HEK293 (cell line): ENCODE measurements around the gene CNST.
A peak's percentile ranks its signal among the peaks of the same experiment; 100 is the strongest.

Experiments
- CTCF ChIA-PET: fragments of 350-600 bp; formaldehyde crosslinking; extraction: SDS; loops from one replicate; lab custom pipeline; 2021; ENCODE audit warnings: antibody characterized with exemption; lab: Yijun Ruan, JAX
- POLR2A ChIA-PET: fragments of 300-600 bp; formaldehyde crosslinking; extraction: SDS; loops from one replicate; lab custom pipeline; 2020; ENCODE audit warnings: antibody characterized with exemption, inconsistent platforms; lab: Yijun Ruan, JAX
- H3K27ac ChIP-seq: fragments of 200-500 bp; sonication (Bioruptor generic); 2 replicates; pipeline ENCODE4 v1.5.1; 2014; ENCODE audit warnings: low read depth, low read length, control low read depth, inconsistent platforms; ENCODE audit errors: extremely low read depth
- H3K36me3 ChIP-seq, 2 experiments: fragments of 200-500 bp in 1 of 2; sonication (Bioruptor generic) in 1 of 2; 1 replicate in 1 of 2; 2 replicates in 1 of 2; pipeline ENCODE4 v1.5.1; 2014 to 2017; ENCODE audit warnings: inconsistent platforms in 2 of 2, low read length in 2 of 2; ENCODE audit not compliant: control insufficient read depth in 2 of 2, insufficient read depth in 1 of 2
- H3K4me1 ChIP-seq: fragments of 200-500 bp; sonication (Bioruptor generic); 2 replicates; pipeline ENCODE4 v1.5.1; 2014; ENCODE audit warnings: mild to moderate bottlenecking, low read length, inconsistent platforms; ENCODE audit not compliant: control insufficient read depth, insufficient read depth
- H3K4me3 ChIP-seq: 2 replicates; pipeline ENCODE4 v1.5.1; 2011; ENCODE audit warnings: low read depth, mild to moderate bottlenecking, control low read depth, low read length, moderate library complexity
- H3K9me3 ChIP-seq: fragments of 200-500 bp; sonication (Bioruptor generic); 2 replicates; pipeline ENCODE4 v1.5.1; 2014; ENCODE audit warnings: low read depth, low read length, inconsistent platforms; ENCODE audit not compliant: control insufficient read depth, insufficient read depth
- HOXC10 ChIP-seq: sonication (generic); formaldehyde crosslinking; IDR thresholded peaks from 2 replicates; pipeline ENCODE4 v1.8.1; 2023; ENCODE audit warnings: mild to moderate bottlenecking, missing genetic modification reagents
- IKZF3 ChIP-seq: fragments of 450-650 bp; IDR thresholded peaks from 2 replicates; pipeline ENCODE4 v1.5.0; 2018; ENCODE audit warnings: missing biosample characterization, mild to moderate bottlenecking, missing genetic modification characterization, moderate library complexity
- KLF10 ChIP-seq: fragments of 450-650 bp; IDR thresholded peaks from 2 replicates; pipeline ENCODE4 v1.5.1; 2018; ENCODE audit warnings: missing biosample characterization, mild to moderate bottlenecking, missing genetic modification characterization
- OSR2 ChIP-seq: fragments of 450-650 bp; formaldehyde crosslinking; IDR thresholded peaks from 2 replicates; pipeline ENCODE4 v1.5.1; 2016; ENCODE audit warnings: missing biosample characterization, missing genetic modification characterization
- ZBTB17 ChIP-seq: fragments of 450-650 bp; formaldehyde crosslinking; IDR thresholded peaks from 2 replicates; pipeline ENCODE4 v1.5.1; 2016; ENCODE audit warnings: missing biosample characterization, missing genetic modification characterization
- ZBTB20 ChIP-seq: fragments of 450-650 bp; formaldehyde crosslinking; IDR thresholded peaks from 2 replicates; pipeline ENCODE4 v1.5.1; 2016; ENCODE audit warnings: missing biosample characterization, missing genetic modification characterization
- ZBTB26 ChIP-seq: fragments of 450-650 bp; formaldehyde crosslinking; optimal IDR thresholded peaks from 2 replicates; pipeline ENCODE3; 2016; ENCODE audit warnings: missing biosample characterization, mild to moderate bottlenecking, missing genetic modification characterization
- ZBTB48 ChIP-seq: fragments of 450-650 bp; formaldehyde crosslinking; IDR thresholded peaks from 2 replicates; pipeline ENCODE4 v1.5.1; 2016; ENCODE audit warnings: missing biosample characterization, missing genetic modification characterization
- ZBTB8A ChIP-seq: fragments of 450-650 bp; formaldehyde crosslinking; IDR thresholded peaks from 2 replicates; pipeline ENCODE4 v1.5.1; 2016; ENCODE audit warnings: missing biosample characterization, missing genetic modification characterization
- ZNF114 ChIP-seq: fragments of 450-650 bp; formaldehyde crosslinking; IDR thresholded peaks from 2 replicates; pipeline ENCODE4 v1.5.0; 2017; ENCODE audit warnings: missing biosample characterization, missing genetic modification characterization
- ZNF138 ChIP-seq: fragments of 450-650 bp; formaldehyde crosslinking; IDR thresholded peaks from 2 replicates; pipeline ENCODE4 v1.5.1; 2016; ENCODE audit warnings: missing biosample characterization, missing genetic modification characterization, borderline replicate concordance
- ZNF146 ChIP-seq: fragments of 450-650 bp; formaldehyde crosslinking; IDR thresholded peaks from 2 replicates; pipeline ENCODE4 v1.5.1; 2016; ENCODE audit warnings: missing biosample characterization, missing genetic modification characterization
- ZNF174 ChIP-seq: fragments of 450-650 bp; formaldehyde crosslinking; IDR thresholded peaks from 2 replicates; pipeline ENCODE4 v1.5.0; 2017; ENCODE audit warnings: missing biosample characterization, mild to moderate bottlenecking, missing genetic modification characterization
- ZNF2 ChIP-seq: fragments of 450-650 bp; formaldehyde crosslinking; IDR thresholded peaks from 2 replicates; pipeline ENCODE4 v1.5.1; 2016; ENCODE audit warnings: missing biosample characterization, missing genetic modification characterization
- ZNF341 ChIP-seq: fragments of 450-650 bp; formaldehyde crosslinking; IDR thresholded peaks from 2 replicates; pipeline ENCODE4; 2016; ENCODE audit warnings: low read depth, missing biosample characterization, missing genetic modification characterization
- ZNF366 ChIP-seq: fragments of 450-650 bp; formaldehyde crosslinking; conservative IDR thresholded peaks from 2 replicates; pipeline ENCODE4 v1.5.1; 2016; ENCODE audit warnings: missing biosample characterization, missing genetic modification characterization
- ZNF423 ChIP-seq: fragments of 450-650 bp; formaldehyde crosslinking; IDR thresholded peaks from 2 replicates; pipeline ENCODE4 v1.5.1; 2016; ENCODE audit warnings: missing biosample characterization, missing genetic modification characterization
- ZNF426 ChIP-seq: fragments of 450-650 bp; formaldehyde crosslinking; IDR thresholded peaks from 2 replicates; pipeline ENCODE4 v1.5.1; 2017; ENCODE audit warnings: missing biosample characterization, missing genetic modification characterization, mild to moderate bottlenecking, inconsistent platforms, moderate library complexity
- ZNF510 ChIP-seq: fragments of 450-650 bp; formaldehyde crosslinking; IDR thresholded peaks from 2 replicates; pipeline ENCODE4 v1.5.1; 2018; ENCODE audit warnings: mild to moderate bottlenecking, missing genetic modification characterization, missing biosample characterization; ENCODE audit not compliant: insufficient replicate concordance
- ZNF529 ChIP-seq: fragments of 450-650 bp; formaldehyde crosslinking; IDR thresholded peaks from 2 replicates; pipeline ENCODE4 v1.5.1; 2017; ENCODE audit warnings: missing genetic modification characterization, missing biosample characterization; ENCODE audit not compliant: insufficient replicate concordance
- ZNF530 ChIP-seq: fragments of 450-650 bp; formaldehyde crosslinking; IDR thresholded peaks from 2 replicates; pipeline ENCODE4 v1.5.1; 2016; ENCODE audit warnings: low read depth, missing biosample characterization, missing genetic modification characterization
- ZNF596 ChIP-seq: fragments of 450-650 bp; IDR thresholded peaks from 2 replicates; pipeline ENCODE4 v1.5.0; 2018; ENCODE audit warnings: missing biosample characterization, mild to moderate bottlenecking, missing genetic modification characterization, moderate library complexity
- ZNF654 ChIP-seq: fragments of 450-650 bp; formaldehyde crosslinking; IDR thresholded peaks from 2 replicates; pipeline ENCODE4 v1.5.1; 2016; ENCODE audit warnings: low read depth, missing biosample characterization, missing genetic modification characterization
- ZNF701 ChIP-seq: fragments of 450-650 bp; formaldehyde crosslinking; IDR thresholded peaks from 2 replicates; pipeline ENCODE4 v1.5.1; 2016; ENCODE audit warnings: missing biosample characterization, missing genetic modification characterization
- ZNF747 ChIP-seq: fragments of 450-650 bp; formaldehyde crosslinking; IDR thresholded peaks from 2 replicates; pipeline ENCODE4 v1.5.1; 2016; ENCODE audit warnings: missing biosample characterization, missing genetic modification characterization
- TF ChIP-seq, protein P1 (sequence below): fragments of 450-650 bp; IDR thresholded peaks from 2 replicates; pipeline ENCODE4 v1.5.1; 2018; ENCODE audit warnings: missing biosample characterization, mild to moderate bottlenecking, missing genetic modification characterization
- TF ChIP-seq, protein P2 (sequence below): fragments of 450-650 bp; formaldehyde crosslinking; IDR thresholded peaks from 2 replicates; pipeline ENCODE4 v1.5.1; 2017; ENCODE audit warnings: missing biosample characterization, missing genetic modification characterization
- TF ChIP-seq, protein P3 (sequence below): fragments of 450-650 bp; formaldehyde crosslinking; IDR thresholded peaks from 2 replicates; pipeline ENCODE4 v1.5.1; 2016; ENCODE audit warnings: missing biosample characterization, missing genetic modification characterization, borderline replicate concordance
- TF ChIP-seq, protein P4 (sequence below): IDR thresholded peaks from 2 replicates; pipeline ENCODE4 v1.6.1; 2011; ENCODE audit warnings: mild to moderate bottlenecking, low read depth, low read length, borderline replicate concordance

CNST gene

DNA sequence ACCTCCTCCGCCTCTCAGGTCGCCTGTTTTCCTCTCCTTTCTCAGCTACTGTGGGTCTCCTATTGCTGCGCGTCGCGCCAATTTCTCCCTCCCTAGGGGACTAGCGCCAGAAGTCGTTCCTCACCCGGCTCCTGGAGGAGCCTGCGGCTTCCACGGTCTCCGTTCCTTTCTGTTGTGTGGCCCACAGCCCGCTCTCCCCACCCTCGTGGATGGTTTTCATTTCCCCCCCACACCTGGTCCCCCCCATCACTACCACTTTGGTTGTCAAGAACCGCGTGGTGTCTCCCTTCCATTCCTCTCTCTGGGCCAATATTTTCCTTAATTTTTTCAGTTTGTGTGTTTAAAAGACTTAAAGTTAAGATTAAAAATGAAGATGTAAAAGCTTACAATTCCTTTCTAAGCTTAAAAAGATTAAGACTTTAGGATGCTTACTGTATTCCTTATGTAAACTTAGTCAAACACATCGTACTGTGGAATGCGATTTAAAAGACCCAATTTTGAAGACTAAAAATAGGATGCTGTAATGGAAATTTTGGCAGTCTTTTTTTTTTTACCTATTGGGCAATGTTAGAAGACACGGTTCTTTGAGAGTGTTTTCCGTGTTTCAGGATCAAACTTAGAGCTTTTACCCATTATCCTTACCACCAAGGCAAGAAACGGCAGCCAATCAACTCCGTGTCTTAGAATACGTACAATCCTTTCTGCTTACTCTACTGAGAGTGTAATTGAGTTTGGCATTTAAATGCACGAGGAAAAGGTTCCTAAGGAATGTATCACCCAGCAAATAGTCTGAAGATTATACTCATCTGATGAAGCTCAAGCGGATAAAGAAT is 773 bp downstream of the CNST start:
- Histone ChIP-seq H3K36me3 (peaks cover 0 to 8% of the 10 kb centered on the region in 2 experiments; a peak in 1 of 3 replicates), H3K4me3 (peak overlapping the region; percentile 75), H3K4me1 (no peaks in the 10 kb centered on the region), H3K9me3 (no peaks in the 10 kb centered on the region), H3K27ac (peak overlapping the region; percentile 38; the same call in 1 of the 2 replicates)
- CTCF ChIA-PET = no interaction called here
- POLR2A ChIA-PET = interaction anchor here (0.7 kb wide), 1 partner anchor 122 kb away, joined by 3 read pairs; no protein-coding TSS in a partner anchor
- TF ChIP-seq, protein P1, sequence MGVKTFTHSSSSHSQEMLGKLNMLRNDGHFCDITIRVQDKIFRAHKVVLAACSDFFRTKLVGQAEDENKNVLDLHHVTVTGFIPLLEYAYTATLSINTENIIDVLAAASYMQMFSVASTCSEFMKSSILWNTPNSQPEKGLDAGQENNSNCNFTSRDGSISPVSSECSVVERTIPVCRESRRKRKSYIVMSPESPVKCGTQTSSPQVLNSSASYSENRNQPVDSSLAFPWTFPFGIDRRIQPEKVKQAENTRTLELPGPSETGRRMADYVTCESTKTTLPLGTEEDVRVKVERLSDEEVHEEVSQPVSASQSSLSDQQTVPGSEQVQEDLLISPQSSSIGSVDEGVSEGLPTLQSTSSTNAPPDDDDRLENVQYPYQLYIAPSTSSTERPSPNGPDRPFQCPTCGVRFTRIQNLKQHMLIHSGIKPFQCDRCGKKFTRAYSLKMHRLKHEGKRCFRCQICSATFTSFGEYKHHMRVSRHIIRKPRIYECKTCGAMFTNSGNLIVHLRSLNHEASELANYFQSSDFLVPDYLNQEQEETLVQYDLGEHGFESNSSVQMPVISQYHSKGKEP (tag by site-specific recombination) = no peak
- TF ChIP-seq ZBTB17 (tag by site-specific recombination) (no peak), ZBTB48 (tag by site-specific recombination) (0 out of 2 replicates have a peak, but pooled peaks have one; percentile 22), ZNF146 (tag by site-specific recombination) (no peak), ZNF654 (tag by site-specific recombination) (no peak), ZBTB26 (tag by site-specific recombination) (no peak), ZNF529 (tag by site-specific recombination) (no peak), ZNF174 (no peak), OSR2 (tag by site-specific recombination) (peak; percentile 29; the same call in 1 of the 2 replicates), ZBTB8A (tag by site-specific recombination) (no peak), HOXC10 (CRISPR knock-in tag) (no peak), ZNF423 (tag by site-specific recombination) (no peak), ZNF341 (0 out of 2 replicates have a peak, but pooled peaks have one; percentile 5), ZNF510 (tag by site-specific recombination) (no peak), ZNF138 (tag by site-specific recombination) (no peak), ZNF701 (tag by site-specific recombination) (no peak), ZBTB20 (tag by site-specific recombination) (no peak), ZNF2 (tag by site-specific recombination) (no peak), ZNF596 (tag by site-specific recombination) (no peak), ZNF747 (tag by site-specific recombination) (no peak), ZNF114 (tag by site-specific recombination) (no peak), IKZF3 (tag by site-specific recombination) (no peak), ZNF366 (tag by site-specific recombination) (no peak), ZNF530 (tag by site-specific recombination) (no peak), ZNF426 (tag by site-specific recombination) (no peak), KLF10 (tag by site-specific recombination) (no peak)
- TF ChIP-seq, protein P2, sequence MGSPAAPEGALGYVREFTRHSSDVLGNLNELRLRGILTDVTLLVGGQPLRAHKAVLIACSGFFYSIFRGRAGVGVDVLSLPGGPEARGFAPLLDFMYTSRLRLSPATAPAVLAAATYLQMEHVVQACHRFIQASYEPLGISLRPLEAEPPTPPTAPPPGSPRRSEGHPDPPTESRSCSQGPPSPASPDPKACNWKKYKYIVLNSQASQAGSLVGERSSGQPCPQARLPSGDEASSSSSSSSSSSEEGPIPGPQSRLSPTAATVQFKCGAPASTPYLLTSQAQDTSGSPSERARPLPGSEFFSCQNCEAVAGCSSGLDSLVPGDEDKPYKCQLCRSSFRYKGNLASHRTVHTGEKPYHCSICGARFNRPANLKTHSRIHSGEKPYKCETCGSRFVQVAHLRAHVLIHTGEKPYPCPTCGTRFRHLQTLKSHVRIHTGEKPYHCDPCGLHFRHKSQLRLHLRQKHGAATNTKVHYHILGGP (tag by site-specific recombination) = no peak
- TF ChIP-seq, protein P3, sequence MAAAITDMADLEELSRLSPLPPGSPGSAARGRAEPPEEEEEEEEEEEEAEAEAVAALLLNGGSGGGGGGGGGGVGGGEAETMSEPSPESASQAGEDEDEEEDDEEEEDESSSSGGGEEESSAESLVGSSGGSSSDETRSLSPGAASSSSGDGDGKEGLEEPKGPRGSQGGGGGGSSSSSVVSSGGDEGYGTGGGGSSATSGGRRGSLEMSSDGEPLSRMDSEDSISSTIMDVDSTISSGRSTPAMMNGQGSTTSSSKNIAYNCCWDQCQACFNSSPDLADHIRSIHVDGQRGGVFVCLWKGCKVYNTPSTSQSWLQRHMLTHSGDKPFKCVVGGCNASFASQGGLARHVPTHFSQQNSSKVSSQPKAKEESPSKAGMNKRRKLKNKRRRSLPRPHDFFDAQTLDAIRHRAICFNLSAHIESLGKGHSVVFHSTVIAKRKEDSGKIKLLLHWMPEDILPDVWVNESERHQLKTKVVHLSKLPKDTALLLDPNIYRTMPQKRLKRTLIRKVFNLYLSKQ = no peak
- TF ChIP-seq, protein P4, sequence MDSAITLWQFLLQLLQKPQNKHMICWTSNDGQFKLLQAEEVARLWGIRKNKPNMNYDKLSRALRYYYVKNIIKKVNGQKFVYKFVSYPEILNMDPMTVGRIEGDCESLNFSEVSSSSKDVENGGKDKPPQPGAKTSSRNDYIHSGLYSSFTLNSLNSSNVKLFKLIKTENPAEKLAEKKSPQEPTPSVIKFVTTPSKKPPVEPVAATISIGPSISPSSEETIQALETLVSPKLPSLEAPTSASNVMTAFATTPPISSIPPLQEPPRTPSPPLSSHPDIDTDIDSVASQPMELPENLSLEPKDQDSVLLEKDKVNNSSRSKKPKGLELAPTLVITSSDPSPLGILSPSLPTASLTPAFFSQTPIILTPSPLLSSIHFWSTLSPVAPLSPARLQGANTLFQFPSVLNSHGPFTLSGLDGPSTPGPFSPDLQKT = no peak
